Retina (tissue), 1 donor: ENCODE data around the gene NOS1.

Source experiments
- DNase-seq: peaks from one replicate; pipeline ENCODE4 v3.0.0-alpha.2; 2016

NOS1 gene

GRCh38 chr12:117328556-117329100, 32.8 kb downstream of the NOS1 start:
- DNase-seq, result no peak

GRCh38 chr12:117322428-117322827, 39.0 kb downstream of the NOS1 start:
- no peak for DNase-seq

GRCh38 chr12:117321572-117321971, 39.9 kb downstream of the NOS1 start:
- DNase-seq, result no peak

GRCh38 chr12:117318591-117318990, 42.8 kb downstream of the NOS1 start:
- no peak for DNase-seq

- no peak for DNase-seq
These were observed 45.1 kb downstream of the NOS1 start for GRCh38 chr12:117316336-117316735.

- no peak for DNase-seq
These were observed 47.5 kb downstream of the NOS1 start for GRCh38 chr12:117313926-117314325.

- DNase-seq, result no peak
These were observed 48.7 kb downstream of the NOS1 start for GRCh38 chr12:117312770-117313169.

- DNase-seq, result no peak
These were observed 52.0 kb downstream of the NOS1 start for GRCh38 chr12:117309276-117309925.

GRCh38 chr12:117300174-117300573, 61.3 kb downstream of the NOS1 start:
- DNase-seq, result no peak

GRCh38 chr12:117298648-117299225, 62.7 kb downstream of the NOS1 start:
- no peak for DNase-seq

GRCh38 chr12:117298191-117298590, 63.2 kb downstream of the NOS1 start:
- DNase-seq, result no peak

GRCh38 chr12:117294189-117294603, 67.2 kb downstream of the NOS1 start:
- DNase-seq, result peak; percentile 9

- DNase-seq, result no peak
These were observed 67.9 kb downstream of the NOS1 start for GRCh38 chr12:117293510-117293909.

- no peak for DNase-seq
These were observed 68.7 kb downstream of the NOS1 start for GRCh38 chr12:117292688-117293087.

GRCh38 chr12:117284140-117284539, 77.3 kb downstream of the NOS1 start:
- peak; percentile 9 for DNase-seq

GRCh38 chr12:117282490-117282889, 78.9 kb downstream of the NOS1 start:
- no peak for DNase-seq

- no peak for DNase-seq
These were observed 81.3 kb downstream of the NOS1 start for GRCh38 chr12:117280019-117280680.

- no peak for DNase-seq
These were observed 81.8 kb downstream of the NOS1 start for GRCh38 chr12:117279606-117280005.

GRCh38 chr12:117277875-117278274, 83.6 kb downstream of the NOS1 start:
- DNase-seq, result no peak

GRCh38 chr12:117273091-117273490, 88.3 kb downstream of the NOS1 start:
- no peak for DNase-seq

GRCh38 chr12:117272690-117273089, 88.7 kb downstream of the NOS1 start:
- no peak for DNase-seq

- DNase-seq, result no peak
These were observed 98.7 kb downstream of the NOS1 start for GRCh38 chr12:117262749-117263148.

GRCh38 chr12:117261247-117261646, 100.2 kb downstream of the NOS1 start:
- DNase-seq, result no peak

- no peak for DNase-seq
These were observed 106.0 kb downstream of the NOS1 start for GRCh38 chr12:117255386-117255785.
